AG04450 (cell line): Measurements from ENCODE around the gene MTUS2. TPM values are rescaled to one million over a fixed set of nuclear protein-coding genes. Genes with fewer than 3 reads are reported as not detected.

Experiments used
- CTCF ChIA-PET: fragments of 300-600, 350-600 bp; formaldehyde crosslinking; extraction: SDS; loops from one replicate; lab custom pipeline; 2022; ENCODE audit warnings: antibody characterized with exemption, inconsistent platforms; lab: Charles Lee
- POLR2A ChIA-PET: fragments of 350-600 bp; formaldehyde crosslinking; extraction: SDS; loops from one replicate; lab custom pipeline; 2021; ENCODE audit warnings: antibody characterized with exemption, inconsistent platforms; lab: Yijun Ruan, JAX
- DNase-seq: peaks from one replicate; pipeline ENCODE4 v3.0.0-alpha.2; 2011; ENCODE audit warnings: low read depth, low spot score
- H3K27ac ChIP-seq: one replicate; pipeline ENCODE4 v1.5.1; 2012; ENCODE audit warnings: low read depth, low read length, control low read depth
- H3K27me3 ChIP-seq: one replicate; pipeline ENCODE4 v1.6.0; 2012; ENCODE audit warnings: low read length; ENCODE audit not compliant: control insufficient read depth, insufficient read depth
- H3K4me3 ChIP-seq: 2 replicates; pipeline ENCODE4 v1.5.1; 2011; ENCODE audit warnings: mild to moderate bottlenecking, low read depth, low read length, control low read depth
- H3K9me3 ChIP-seq: 2 replicates; pipeline ENCODE4 v1.5.1; 2012; ENCODE audit warnings: low read length; ENCODE audit not compliant: control insufficient read depth, insufficient read depth
- polyA plus RNA-seq: library from polyadenylated mRNA; depleted of rRNA; stranded (reverse); fragments of >200 nt; gene quantifications from 2 replicates; pipeline ENCODE4 v1.2.3, GENCODE V29; 2011
- TF ChIP-seq, protein P1 (sequence below): IDR thresholded peaks from 2 replicates; pipeline ENCODE4 v1.5.1; 2011; ENCODE audit warnings: low read depth, low read length, control low read depth, inconsistent platforms

MTUS2 gene
- polyA plus RNA-seq, 1 experiment = 0.02 TPM

DNA sequence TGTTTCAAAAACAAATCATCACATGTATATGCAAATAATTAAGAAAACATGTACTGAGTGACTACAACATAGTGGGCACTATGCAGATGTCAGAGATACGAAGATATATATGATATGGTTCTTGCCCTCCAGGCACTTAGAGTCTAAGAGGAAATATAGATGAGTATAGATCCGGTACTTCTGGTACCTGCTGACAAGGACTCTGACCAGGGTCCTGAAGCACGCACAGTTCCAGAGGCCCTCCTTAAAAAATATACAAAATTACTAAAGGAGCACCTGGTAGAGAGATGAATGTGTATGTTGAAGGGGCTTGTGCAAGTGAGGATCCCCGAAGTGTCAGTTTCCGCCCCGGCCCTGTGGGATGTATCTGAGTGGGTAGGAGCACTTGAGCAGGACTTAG lies 31.3 kb downstream of the MTUS2 start:
- no peak overlapping the region for H3K4me3 ChIP-seq
- no peak for DNase-seq
- no peaks in the 10 kb centered on the region for H3K27me3 ChIP-seq
- H3K27ac ChIP-seq = no peak overlapping the region
- peaks cover 3% of the 10 kb centered on the region for H3K9me3 ChIP-seq
- ChIA-PET CTCF (no interaction called here), POLR2A (no interaction called here)
- TF ChIP-seq, protein P1, sequence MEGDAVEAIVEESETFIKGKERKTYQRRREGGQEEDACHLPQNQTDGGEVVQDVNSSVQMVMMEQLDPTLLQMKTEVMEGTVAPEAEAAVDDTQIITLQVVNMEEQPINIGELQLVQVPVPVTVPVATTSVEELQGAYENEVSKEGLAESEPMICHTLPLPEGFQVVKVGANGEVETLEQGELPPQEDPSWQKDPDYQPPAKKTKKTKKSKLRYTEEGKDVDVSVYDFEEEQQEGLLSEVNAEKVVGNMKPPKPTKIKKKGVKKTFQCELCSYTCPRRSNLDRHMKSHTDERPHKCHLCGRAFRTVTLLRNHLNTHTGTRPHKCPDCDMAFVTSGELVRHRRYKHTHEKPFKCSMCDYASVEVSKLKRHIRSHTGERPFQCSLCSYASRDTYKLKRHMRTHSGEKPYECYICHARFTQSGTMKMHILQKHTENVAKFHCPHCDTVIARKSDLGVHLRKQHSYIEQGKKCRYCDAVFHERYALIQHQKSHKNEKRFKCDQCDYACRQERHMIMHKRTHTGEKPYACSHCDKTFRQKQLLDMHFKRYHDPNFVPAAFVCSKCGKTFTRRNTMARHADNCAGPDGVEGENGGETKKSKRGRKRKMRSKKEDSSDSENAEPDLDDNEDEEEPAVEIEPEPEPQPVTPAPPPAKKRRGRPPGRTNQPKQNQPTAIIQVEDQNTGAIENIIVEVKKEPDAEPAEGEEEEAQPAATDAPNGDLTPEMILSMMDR = no peak

DNA sequence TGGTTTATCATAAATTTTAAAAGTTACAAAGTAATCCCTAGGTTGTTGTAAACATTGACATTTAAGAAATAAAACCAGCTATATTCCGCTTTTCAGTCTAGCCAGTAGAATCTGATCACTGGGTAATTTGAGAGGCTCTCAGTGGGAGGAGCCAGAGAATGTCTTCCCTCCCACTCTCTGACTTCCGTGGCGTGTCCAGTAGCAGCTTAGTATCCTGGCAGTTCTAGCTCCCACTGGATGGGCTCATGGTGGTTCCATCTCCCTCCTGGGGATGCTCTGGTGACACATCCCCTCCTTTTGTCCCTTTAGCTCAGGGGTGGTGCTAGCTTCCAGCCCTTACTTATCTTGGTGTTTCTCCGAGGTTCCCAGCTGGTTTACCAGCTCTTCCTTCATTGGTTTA lies 34.5 kb downstream of the MTUS2 start:
- DNase-seq = no peak
- POLR2A ChIA-PET = no interaction called here
- CTCF ChIA-PET = no interaction called here

DNA sequence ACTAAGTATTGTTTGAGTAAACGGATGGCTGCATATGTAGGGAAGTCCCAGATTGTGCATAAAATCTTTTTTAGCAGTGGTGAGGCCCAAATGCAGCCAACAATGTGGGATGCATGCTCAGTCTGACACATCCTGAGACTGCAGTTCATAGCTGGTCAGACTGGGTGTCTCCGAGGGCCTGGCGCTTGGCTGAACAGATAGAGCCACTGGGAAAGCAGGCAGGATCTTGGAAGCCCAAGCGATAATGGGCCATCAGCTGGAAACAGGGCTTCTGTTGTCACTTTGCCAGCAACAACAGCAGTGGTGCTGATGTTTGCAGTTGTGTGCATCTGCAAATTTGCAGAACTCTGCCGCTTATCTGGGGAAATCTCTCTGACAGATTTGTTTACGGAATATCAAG lies 36.1 kb downstream of the MTUS2 start:
- ChIA-PET POLR2A (no interaction called here), CTCF (no interaction called here)
- no peak overlapping the region for H3K27ac ChIP-seq
- peaks cover 4% of the 10 kb centered on the region; the same call in 1 of the 2 replicates for H3K9me3 ChIP-seq
- TF ChIP-seq, protein P1 = no peak
- DNase-seq = no peak
- H3K4me3 ChIP-seq = no peak overlapping the region
- no peaks in the 10 kb centered on the region for H3K27me3 ChIP-seq

More for the DNA sequence above, 34.5 kb downstream of the MTUS2 start:
- Histone ChIP-seq H3K4me3 (no peak overlapping the region), H3K27ac (no peak overlapping the region), H3K9me3 (peaks cover 4% of the 10 kb centered on the region), H3K27me3 (no peaks in the 10 kb centered on the region)
- TF ChIP-seq, protein P1 = no peak

DNA sequence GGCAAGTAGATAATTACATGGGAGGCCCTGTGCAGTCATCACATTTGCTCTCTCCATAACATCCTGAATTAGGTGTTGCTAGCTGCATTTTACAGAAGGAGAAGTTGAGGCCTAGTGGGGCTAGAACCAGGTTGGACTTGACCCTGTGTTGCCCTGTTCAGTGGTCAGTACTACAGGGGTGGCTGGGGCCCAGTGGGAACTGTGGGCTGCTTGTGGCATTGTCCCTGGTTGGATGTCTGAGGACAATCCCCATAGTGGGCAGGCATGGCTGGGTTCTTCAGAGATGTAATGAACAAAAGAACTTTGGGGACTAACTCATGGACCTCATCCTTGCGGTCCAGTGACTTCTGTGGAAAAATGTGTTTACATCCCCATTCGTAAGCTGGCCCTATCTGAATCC lies 38.9 kb downstream of the MTUS2 start:
- Histone ChIP-seq H3K27ac (no peak overlapping the region), H3K4me3 (no peak overlapping the region), H3K27me3 (no peaks in the 10 kb centered on the region), H3K9me3 (peaks cover 4% of the 10 kb centered on the region; the same call in 1 of the 2 replicates)
- ChIA-PET POLR2A (no interaction called here), CTCF (no interaction called here)
- DNase-seq = no peak
- TF ChIP-seq, protein P1 = no peak

DNA sequence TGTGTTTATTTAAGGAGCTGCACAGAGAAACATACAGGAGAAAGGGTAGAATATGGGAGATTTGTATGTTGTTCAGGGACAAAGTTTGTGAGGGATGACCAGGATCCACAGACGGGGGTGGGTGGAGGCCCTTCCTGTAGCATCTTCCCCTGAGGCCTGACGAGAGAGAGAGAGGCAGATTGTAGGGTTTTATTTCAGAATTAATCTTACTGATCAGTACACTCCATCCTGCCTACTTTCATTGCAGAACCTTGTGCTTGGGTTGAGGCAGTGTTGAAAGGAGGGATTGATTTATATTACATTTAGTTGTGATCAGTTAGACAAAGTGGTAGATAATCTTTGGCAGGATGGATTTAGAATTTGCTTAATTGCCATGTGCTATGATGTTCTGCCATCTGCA lies 39.6 kb downstream of the MTUS2 start:
- Histone ChIP-seq H3K9me3 (peaks cover 4% of the 10 kb centered on the region; the same call in 1 of the 2 replicates), H3K27ac (no peak overlapping the region), H3K27me3 (no peaks in the 10 kb centered on the region), H3K4me3 (no peak overlapping the region)
- no peak for DNase-seq
- ChIA-PET CTCF (no interaction called here), POLR2A (no interaction called here)
- TF ChIP-seq, protein P1 = no peak
